Measurements from ENCODE around the gene PARVA.
"Not testable (repeated sequence)": the region's sequence is repeated elsewhere in the genome, so short reads cannot be mapped to it uniquely, and the experiment has no call there.

PARVA gene

DNA sequence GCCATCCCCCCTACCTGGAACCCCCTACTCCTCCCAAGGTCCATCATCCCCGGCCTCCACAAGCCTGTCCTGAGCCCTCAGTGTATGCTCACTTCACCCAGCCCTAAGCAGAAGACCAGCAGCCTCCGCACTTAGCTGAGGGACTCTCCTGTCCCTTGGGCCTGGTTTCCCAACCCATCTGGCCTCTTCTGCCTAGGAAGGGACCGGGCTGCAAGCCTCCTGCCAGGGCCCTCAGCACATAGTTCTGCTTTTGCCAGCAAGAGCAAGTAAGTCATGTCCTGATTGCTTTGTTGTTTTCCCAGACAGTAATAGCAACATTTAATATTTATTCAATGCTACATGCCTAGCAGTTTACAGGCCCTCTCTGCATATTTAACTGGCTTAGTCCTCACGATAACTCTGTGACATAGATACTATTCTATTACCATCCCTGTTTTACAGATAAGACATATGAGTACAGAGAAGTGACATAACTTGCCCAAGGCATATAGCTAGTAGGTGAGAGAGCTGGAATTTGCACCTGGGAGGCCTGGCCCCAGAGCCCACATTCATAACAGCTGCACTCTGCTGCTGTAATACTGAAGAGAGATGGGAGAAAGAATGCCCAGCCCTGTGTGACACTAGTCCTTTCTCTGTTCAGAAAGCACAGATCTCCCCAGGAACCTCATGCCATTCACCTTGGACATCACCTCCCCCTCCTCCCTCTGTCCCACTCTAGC is 139.2 kb downstream of the PARVA start:
- DNase-seq (ENCODE audit: low read depth), result no peak
- no peak for TF ChIP-seq CTCF (IDR thresholded peaks at IDR 0.05; ENCODE audit: low read length, missing control alignments)
- no peak overlapping the region for H3K4me3 ChIP-seq (replicated peaks; ENCODE audit: low read depth, low read length)

- H3K4me3 ChIP-seq (replicated peaks; ENCODE audit: low read depth, low read length), result no peak overlapping the region
- no peak for DNase-seq (ENCODE audit: low read depth)
- no peak for TF ChIP-seq CTCF (IDR thresholded peaks at IDR 0.05; ENCODE audit: low read length, missing control alignments)
Measured at GRCh38 chr11:12517306-12517705, 139.9 kb downstream of the PARVA start.

- TF ChIP-seq CTCF (IDR thresholded peaks at IDR 0.05; ENCODE audit: low read length, missing control alignments), result no peak
Measured at GRCh38 chr11:12517741-12518140, 140.4 kb downstream of the PARVA start.

GRCh38 chr11:12518606-12519385 is 141.4 kb downstream of the PARVA start:
- no peak for DNase-seq (ENCODE audit: low read depth)
- H3K4me3 ChIP-seq (replicated peaks; ENCODE audit: low read depth, low read length), result no peak overlapping the region
- no peak for TF ChIP-seq CTCF (IDR thresholded peaks at IDR 0.05; ENCODE audit: low read length, missing control alignments)

More at GRCh38 chr11:12517741-12518140, 140.4 kb downstream of the PARVA start:
- DNase-seq (ENCODE audit: low read depth), result no peak
- no peak overlapping the region for H3K4me3 ChIP-seq (replicated peaks; ENCODE audit: low read depth, low read length)

DNA sequence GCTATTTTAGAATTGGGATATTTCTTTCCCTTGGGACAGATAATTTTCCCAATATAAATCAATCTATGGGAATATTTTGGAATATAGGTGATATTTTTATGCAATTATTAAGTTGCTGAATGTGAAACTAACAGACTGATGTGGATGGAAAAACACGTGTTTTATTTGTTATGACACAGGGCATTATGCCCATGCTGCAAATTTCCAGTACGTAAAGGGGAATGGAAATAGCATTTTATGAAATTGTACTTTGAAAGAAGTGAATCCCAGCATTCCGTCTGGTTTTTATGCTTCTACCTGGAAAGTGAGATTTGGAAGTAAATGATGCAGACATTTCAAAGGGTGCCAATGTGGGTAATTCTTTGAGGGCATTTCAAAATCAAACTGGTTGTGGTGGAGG is 142.7 kb downstream of the PARVA start:
- no peak for TF ChIP-seq CTCF (IDR thresholded peaks at IDR 0.05; ENCODE audit: low read length, missing control alignments)
- H3K4me3 ChIP-seq (replicated peaks; ENCODE audit: low read depth, low read length), result no peak overlapping the region
- DNase-seq (ENCODE audit: low read depth), result no peak

- H3K4me3 ChIP-seq (replicated peaks; ENCODE audit: low read depth, low read length); DNase-seq (ENCODE audit: low read depth): not testable (repeated sequence)
Measured at GRCh38 chr11:12520576-12520975, 143.2 kb downstream of the PARVA start.

GRCh38 chr11:12523180-12523924 is 146.0 kb downstream of the PARVA start:
- no peak for DNase-seq (ENCODE audit: low read depth)
- no peak for TF ChIP-seq CTCF (IDR thresholded peaks at IDR 0.05; ENCODE audit: low read length, missing control alignments)
- H3K4me3 ChIP-seq (replicated peaks; ENCODE audit: low read depth, low read length), result no peak overlapping the region

Data from fibroblast of pulmonary artery (primary cell).